ENCODE data around the gene CREM. TPM values are rescaled to one million over a fixed set of nuclear protein-coding genes. Genes with fewer than 3 reads are reported as not detected.

The CREM gene
- total and polyA plus RNA-seq, 2 of the 4 experiments (the other 2 are of a cell fraction): 33.2 to 40.5 TPM

- H3K14ac ChIP-seq (replicated peaks; ENCODE audit: low read depth, low read length): no peak overlapping the region
- H4K91ac ChIP-seq (ENCODE audit: insufficient read depth, low read depth, low read length): no peak overlapping the region
- in situ Hi-C loops (cut with MboI; ENCODE audit: low sequenced_read_pairs): no loop called here
- H3K9me1 ChIP-seq (ENCODE audit: insufficient read depth, low read length): no peaks in the 10 kb centered on the region; the same call in none of the 2 replicates
- no peaks in the 10 kb centered on the region for H3K27me3 ChIP-seq (ENCODE audit: control insufficient read depth, insufficient read depth, low read length)
- H3K27ac ChIP-seq (ENCODE audit: insufficient read depth, low read length): no peak overlapping the region
- H2BK5ac ChIP-seq (ENCODE audit: low read depth, low read length, poor library complexity, severe bottlenecking): no peak overlapping the region
- no peak overlapping the region for H3K56ac ChIP-seq (ENCODE audit: extremely low read depth, insufficient read depth, low read length)
- H2BK20ac ChIP-seq (ENCODE audit: low read depth, low read length): no peak overlapping the region
- no peaks in the 10 kb centered on the region for H3K9me3 ChIP-seq (ENCODE audit: control insufficient read depth, insufficient read depth, low read length)
- no TSS peak for BruUV-seq (replicated peaks)
- peaks cover 3% of the 10 kb centered on the region for H3K4me1 ChIP-seq (ENCODE audit: control insufficient read depth, insufficient read depth, low read length)
- WGBS, 2 experiments (ENCODE audit: extremely low coverage in 2 of 2, insufficient read length in 1 of 2): no CpG with 5 or more reads among the region's 4 CpGs
- POLR2A ChIA-PET (ENCODE audit: unreplicated experiment): no interaction called here
- H3K9ac ChIP-seq (ENCODE audit: low read depth, low read length): no peak overlapping the region
- ATAC-seq (ENCODE audit: low read depth) (no peak), DNase-seq (no peak)
- H2AK5ac ChIP-seq (ENCODE audit: low read depth, low read length): no peak overlapping the region
- H3K23ac ChIP-seq (ENCODE audit: low read depth, low read length): no peak overlapping the region
- no peak overlapping the region for H2AK9ac ChIP-seq (replicated peaks; ENCODE audit: low read depth, low read length, poor library complexity)
- no peak overlapping the region for H3K4me3 ChIP-seq (ENCODE audit: insufficient read depth, low read depth, low read length)
- H4K5ac ChIP-seq (ENCODE audit: low read depth, low read length): no peak overlapping the region
- intact Hi-C loops (cut with micrococcal nuclease): no loop called here
- dilution Hi-C loops (cut with HindIII; ENCODE audit: low sequenced_read_pairs, unreplicated experiment): no loop called here
- no peak overlapping the region for H4K8ac ChIP-seq (ENCODE audit: low read depth in 2 of 2, low read length in 2 of 2)
- H3K36me3 ChIP-seq (ENCODE audit: control insufficient read depth, insufficient read depth, low read length): no peaks in the 10 kb centered on the region
- H3K18ac ChIP-seq (ENCODE audit: low read depth, low read length): no peak overlapping the region
- H2BK15ac ChIP-seq (ENCODE audit: low read depth, low read length): no peak overlapping the region
- H3K79me1 ChIP-seq (ENCODE audit: low read depth in 1 of 2, low read length in 2 of 2): peaks cover 9 to 41% of the 10 kb centered on the region in 2 experiments
- H2BK120ac ChIP-seq (ENCODE audit: low read depth, low read length): no peak overlapping the region
- H4K20me1 ChIP-seq (ENCODE audit: insufficient read depth, low read length): no peaks in the 10 kb centered on the region
- CTCF ChIA-PET: no interaction called here
- no peak overlapping the region for H3K4me2 ChIP-seq (ENCODE audit: low read depth, low read length)
- H3K4ac ChIP-seq (ENCODE audit: low read depth, low read length): no peak overlapping the region
- H2AFZ ChIP-seq (replicated peaks; ENCODE audit: low read length, poor library complexity): no peak overlapping the region
- no peak for TF ChIP-seq MXI1 (IDR thresholded peaks at IDR 0.05; ENCODE audit: borderline replicate concordance, low read depth, low read length)
- TF ChIP-seq CEBPB (IDR thresholded peaks at IDR 0.05; ENCODE audit: low read depth, low read length): no peak
- TF ChIP-seq RFX5 (IDR thresholded peaks at IDR 0.05; ENCODE audit: low read depth, low read length): no peak
- TF ChIP-seq, protein P1, sequence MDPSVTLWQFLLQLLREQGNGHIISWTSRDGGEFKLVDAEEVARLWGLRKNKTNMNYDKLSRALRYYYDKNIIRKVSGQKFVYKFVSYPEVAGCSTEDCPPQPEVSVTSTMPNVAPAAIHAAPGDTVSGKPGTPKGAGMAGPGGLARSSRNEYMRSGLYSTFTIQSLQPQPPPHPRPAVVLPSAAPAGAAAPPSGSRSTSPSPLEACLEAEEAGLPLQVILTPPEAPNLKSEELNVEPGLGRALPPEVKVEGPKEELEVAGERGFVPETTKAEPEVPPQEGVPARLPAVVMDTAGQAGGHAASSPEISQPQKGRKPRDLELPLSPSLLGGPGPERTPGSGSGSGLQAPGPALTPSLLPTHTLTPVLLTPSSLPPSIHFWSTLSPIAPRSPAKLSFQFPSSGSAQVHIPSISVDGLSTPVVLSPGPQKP (IDR thresholded peaks at IDR 0.05; ENCODE audit: borderline replicate concordance, low read depth, low read length): no peak
- TF ChIP-seq POLR2A (IDR thresholded peaks at IDR 0.05; ENCODE audit: low read depth, low read length): no peak
- TF ChIP-seq BHLHE40 (IDR thresholded peaks at IDR 0.05; ENCODE audit: low read depth, low read length): no peak
- TF ChIP-seq FOS (IDR thresholded peaks at IDR 0.05; ENCODE audit: low read depth, low read length): no peak
- TF ChIP-seq CTCF (conservative IDR thresholded peaks at IDR 0.05; ENCODE audit: low read depth, low read length): no peak
- TF ChIP-seq RAD21 (IDR thresholded peaks at IDR 0.05; ENCODE audit: low read length): no peak
- TF ChIP-seq USF2 (IDR thresholded peaks at IDR 0.05; ENCODE audit: low read depth, low read length): no peak
- no peak for TF ChIP-seq MAFK (IDR thresholded peaks at IDR 0.05; ENCODE audit: low read depth, low read length)
- TF ChIP-seq MAZ (IDR thresholded peaks at IDR 0.05; ENCODE audit: borderline replicate concordance, low read depth, low read length): no peak
- no peak for TF ChIP-seq RCOR1 (IDR thresholded peaks at IDR 0.05; ENCODE audit: insufficient replicate concordance, low read length)
- no peak for TF ChIP-seq SMC3 (IDR thresholded peaks at IDR 0.05; ENCODE audit: low read depth, low read length)
- no peak for TF ChIP-seq CHD1 (IDR thresholded peaks at IDR 0.05; ENCODE audit: low read depth, low read length)
- no peak for TF ChIP-seq NFE2L2 (IDR thresholded peaks at IDR 0.05; ENCODE audit: low read depth, low read length)
Measured at GRCh38 chr10:35130663-35131062, 4.0 kb downstream of the CREM start.

Data from IMR-90 (cell line).